CD4-positive, alpha-beta T cell (primary cell): ENCODE data around the gene OR4S2. TPM values are rescaled to one million over a fixed set of nuclear protein-coding genes. Genes with fewer than 3 reads are reported as not detected.

Experiments used
- ATAC-seq: fragments of 200-7000 bp; cut with Tn5 transposase; one replicate; pipeline ENCODE4 v1.10.0; 2022; ENCODE audit warnings: mild to moderate bottlenecking; ENCODE audit not compliant: poor library complexity
- CTCF ChIA-PET: fragments of 350-600 bp; sonication (Branson Sonifier 250); formaldehyde crosslinking; loops from one replicate; lab custom pipeline; 2021; ENCODE audit warnings: antibody characterized with exemption, inconsistent platforms; lab: Charles Lee
- POLR2A ChIA-PET: fragments of 350-600 bp; sonication (Branson Sonifier 250); formaldehyde crosslinking; loops from one replicate; lab custom pipeline; 2021; ENCODE audit warnings: antibody characterized with exemption, inconsistent platforms; lab: Charles Lee
- DNase-seq, 14 experiments: peaks; one replicate each; pipeline ENCODE4 v3.0.0-alpha.2; 2013 to 2020; ENCODE audit warnings: mixed read lengths in 2 of 14
- H3K27ac ChIP-seq, 2 donors: one replicate each; pipeline versions ENCODE4 v1.5.1 to v1.7.0; 2013; ENCODE audit warnings: low read length in 2 of 2, low read depth in 1 of 2, mild to moderate bottlenecking in 1 of 2
- H3K27me3 ChIP-seq, 2 experiments: 1 replicate in 1 of 2; 2 replicates in 1 of 2; pipeline versions ENCODE4 v1.6.1 to v1.7.0; 2013; ENCODE audit warnings: low read length in 2 of 2, control low read depth in 1 of 2, mild to moderate bottlenecking in 1 of 2, moderate library complexity in 1 of 2; ENCODE audit not compliant: insufficient read depth in 2 of 2, control insufficient read depth in 1 of 2
- H3K36me3 ChIP-seq: one replicate; pipeline ENCODE4 v1.6.1; 2013; ENCODE audit warnings: low read length, control low read depth; ENCODE audit not compliant: insufficient read depth
- H3K4me1 ChIP-seq: one replicate; pipeline ENCODE4 v1.6.1; 2013; ENCODE audit warnings: low read length, control low read depth; ENCODE audit not compliant: insufficient read depth
- H3K4me3 ChIP-seq: one replicate; pipeline ENCODE4 v1.5.1; 2013; ENCODE audit warnings: mild to moderate bottlenecking, low read length, moderate library complexity
- H3K9me3 ChIP-seq, 2 experiments: 1 replicate in 1 of 2; 2 replicates in 1 of 2; pipeline versions ENCODE4 v1.6.1 to v1.7.0; 2013; ENCODE audit warnings: low read length in 2 of 2, mild to moderate bottlenecking in 2 of 2, control low read depth in 1 of 2, moderate library complexity in 1 of 2; ENCODE audit not compliant: control insufficient read depth in 1 of 2, insufficient read depth in 1 of 2
- H3K27ac Mint-ChIP-seq: one replicate; pipeline ENCODE4 v1.8.0; 2020; ENCODE audit warnings: mixed read lengths
- H3K27me3 Mint-ChIP-seq: one replicate; pipeline ENCODE4 v1.8.0; 2021; ENCODE audit warnings: mixed read lengths
- H3K36me3 Mint-ChIP-seq: one replicate; pipeline ENCODE4 v1.8.0; 2021; ENCODE audit warnings: low read depth, mixed read lengths
- H3K4me1 Mint-ChIP-seq: one replicate; pipeline ENCODE4 v1.8.0; 2021; ENCODE audit warnings: low read depth, mixed read lengths
- H3K4me3 Mint-ChIP-seq: one replicate; pipeline ENCODE4 v1.8.0; 2020; ENCODE audit warnings: mild to moderate bottlenecking, mixed read lengths
- H3K9me3 Mint-ChIP-seq: one replicate; pipeline ENCODE4 v1.8.0; 2020; ENCODE audit warnings: mixed read lengths
- intact Hi-C, 2 experiments: fragments of 100-400 bp; cut with DNase I in 1 of 2; cut with micrococcal nuclease in 1 of 2; formaldehyde crosslinking; loops; one replicate each; pipeline versions ENCODE4 v1.15.1 to v1.9.0; 2023 to 2025; cut with DNase I, micrococcal nuclease
- total RNA-seq, 174 experiments: library from RNA in 2 of 174; stranded (reverse) in 2 of 174; gene quantifications; one replicate each; pipeline ENCODE4 v1.2.3 and lab custom pipeline; 2021 to 2026
- TF ChIP-seq, protein P1 (sequence below): fragments of 200-600 bp; IDR thresholded peaks from one replicate; pipeline ENCODE4 v1.8.0; 2022; ENCODE audit warnings: antibody characterized with exemption, mild to moderate bottlenecking

OR4S2 gene
- total RNA-seq, 2 experiments from 2014 or later, result not detected

DNA sequence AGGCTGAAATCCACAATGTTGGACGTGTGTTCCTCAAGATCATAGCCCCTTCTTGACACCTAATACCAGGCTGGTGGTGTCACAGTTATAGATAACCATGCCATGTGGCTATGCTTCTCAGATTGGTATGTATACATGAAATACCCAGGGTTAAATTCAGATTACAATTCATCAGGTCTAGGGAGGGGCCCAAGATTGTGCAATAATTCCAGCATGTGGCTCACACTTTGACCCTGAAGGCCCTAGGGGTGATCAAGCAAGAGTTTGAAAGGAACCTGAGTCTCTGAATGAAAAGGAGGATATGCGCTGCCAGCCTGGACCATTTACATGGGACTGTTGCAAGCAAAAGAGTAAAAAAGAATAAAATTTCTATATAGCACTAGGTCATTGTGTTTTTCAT lies 21.2 kb downstream of the OR4S2 start:
- CTCF ChIA-PET, result no interaction called here
- Mint-ChIP-seq H3K27me3 (no peaks in the 10 kb centered on the region), H3K4me3 (no peak overlapping the region), H3K27ac (no peak overlapping the region), H3K36me3 (no peaks in the 10 kb centered on the region), H3K4me1 (no peaks in the 10 kb centered on the region), H3K9me3 (no peaks in the 10 kb centered on the region)
- H3K4me1 ChIP-seq, result no peaks in the 10 kb centered on the region
- TF ChIP-seq, protein P1, sequence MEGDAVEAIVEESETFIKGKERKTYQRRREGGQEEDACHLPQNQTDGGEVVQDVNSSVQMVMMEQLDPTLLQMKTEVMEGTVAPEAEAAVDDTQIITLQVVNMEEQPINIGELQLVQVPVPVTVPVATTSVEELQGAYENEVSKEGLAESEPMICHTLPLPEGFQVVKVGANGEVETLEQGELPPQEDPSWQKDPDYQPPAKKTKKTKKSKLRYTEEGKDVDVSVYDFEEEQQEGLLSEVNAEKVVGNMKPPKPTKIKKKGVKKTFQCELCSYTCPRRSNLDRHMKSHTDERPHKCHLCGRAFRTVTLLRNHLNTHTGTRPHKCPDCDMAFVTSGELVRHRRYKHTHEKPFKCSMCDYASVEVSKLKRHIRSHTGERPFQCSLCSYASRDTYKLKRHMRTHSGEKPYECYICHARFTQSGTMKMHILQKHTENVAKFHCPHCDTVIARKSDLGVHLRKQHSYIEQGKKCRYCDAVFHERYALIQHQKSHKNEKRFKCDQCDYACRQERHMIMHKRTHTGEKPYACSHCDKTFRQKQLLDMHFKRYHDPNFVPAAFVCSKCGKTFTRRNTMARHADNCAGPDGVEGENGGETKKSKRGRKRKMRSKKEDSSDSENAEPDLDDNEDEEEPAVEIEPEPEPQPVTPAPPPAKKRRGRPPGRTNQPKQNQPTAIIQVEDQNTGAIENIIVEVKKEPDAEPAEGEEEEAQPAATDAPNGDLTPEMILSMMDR, result no peak
- no peaks in the 10 kb centered on the region for H3K36me3 ChIP-seq
- peaks cover 0 to 5% of the 10 kb centered on the region in 2 experiments for H3K9me3 ChIP-seq
- DNase-seq, result no peak
- intact Hi-C loops, result no loop called here
- no peaks in the 10 kb centered on the region for H3K27me3 ChIP-seq
- H3K27ac ChIP-seq, result no peak overlapping the region
- ATAC-seq, result no peak
- H3K4me3 ChIP-seq, result no peak overlapping the region
- POLR2A ChIA-PET, result no interaction called here

DNA sequence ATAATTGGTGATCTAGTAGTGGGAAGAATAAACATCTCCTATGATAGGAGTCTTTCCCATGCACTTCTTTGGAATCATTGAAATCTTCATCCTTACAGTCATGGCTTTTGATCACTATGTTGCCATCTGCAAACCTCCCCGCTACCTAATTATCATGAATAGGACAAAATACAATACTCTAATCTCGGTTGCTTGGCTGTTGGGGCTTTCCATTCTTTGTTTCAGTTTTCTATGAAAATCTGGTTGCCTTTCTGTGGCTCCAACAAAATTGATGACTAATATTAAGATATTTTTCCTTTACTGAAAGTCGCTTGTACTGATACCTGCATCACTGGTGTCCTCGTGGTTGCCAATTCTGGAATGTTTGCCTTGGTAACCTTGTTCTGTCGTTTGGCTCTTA lies 25.7 kb downstream of the OR4S2 start:
- POLR2A ChIA-PET, result no interaction called here
- DNase-seq, result no peak

DNA sequence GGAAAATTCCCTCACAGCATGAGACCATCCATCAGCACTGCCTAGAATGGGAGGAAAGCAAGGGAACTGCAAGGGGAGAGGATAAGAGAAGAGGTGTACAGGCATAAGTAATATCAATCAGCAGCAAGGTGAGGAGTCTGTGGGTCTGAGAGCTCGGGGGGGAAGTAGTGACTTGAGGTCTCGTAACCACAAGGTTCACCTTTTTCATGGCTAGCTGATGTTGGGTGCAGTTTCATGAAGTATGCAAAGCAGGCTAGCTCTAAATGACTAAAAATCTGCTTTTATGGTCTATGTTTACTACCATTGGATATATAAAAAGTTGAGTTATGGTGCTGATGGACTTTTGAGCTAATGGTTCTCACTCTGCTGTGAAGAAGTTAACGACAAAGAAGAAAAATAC lies 49.7 kb downstream of the OR4S2 start:
- DNase-seq, result no peak
- Mint-ChIP-seq H3K4me1 (no peaks in the 10 kb centered on the region), H3K36me3 (no peaks in the 10 kb centered on the region), H3K4me3 (no peak overlapping the region), H3K27ac (no peak overlapping the region), H3K27me3 (no peaks in the 10 kb centered on the region), H3K9me3 (peaks cover 11% of the 10 kb centered on the region)
- Histone ChIP-seq H3K36me3 (no peaks in the 10 kb centered on the region), H3K4me1 (no peaks in the 10 kb centered on the region), H3K4me3 (no peak overlapping the region), H3K27me3 (no peaks in the 10 kb centered on the region), H3K27ac (no peak overlapping the region), H3K9me3 (peaks cover 0 to 22% of the 10 kb centered on the region in 2 experiments)
- ATAC-seq, result no peak
- intact Hi-C loops, result loop anchor here (5.0 to 10.0 kb wide), 2 partner anchors 103 to 121 kb away; no protein-coding TSS in a partner anchor
- CTCF ChIA-PET, result no interaction called here
- TF ChIP-seq, protein P1, result no peak
- POLR2A ChIA-PET, result no interaction called here

More for the DNA sequence above, 25.7 kb downstream of the OR4S2 start:
- H3K36me3 ChIP-seq, result no peaks in the 10 kb centered on the region
- ATAC-seq, result no peak
- H3K4me3 ChIP-seq, result no peak overlapping the region
- TF ChIP-seq, protein P1, result no peak
- Mint-ChIP-seq H3K4me1 (no peaks in the 10 kb centered on the region), H3K9me3 (peaks cover 2% of the 10 kb centered on the region), H3K36me3 (no peaks in the 10 kb centered on the region), H3K4me3 (no peak overlapping the region), H3K27me3 (no peaks in the 10 kb centered on the region), H3K27ac (no peak overlapping the region)
- CTCF ChIA-PET, result no interaction called here
- intact Hi-C loops, result no loop called here
- no peaks in the 10 kb centered on the region for H3K4me1 ChIP-seq
- H3K27ac ChIP-seq, result no peak overlapping the region
- no peaks in the 10 kb centered on the region for H3K27me3 ChIP-seq
- peaks cover 0 to 4% of the 10 kb centered on the region in 2 experiments for H3K9me3 ChIP-seq
